ENCODE measurements around the gene IL24. TPM values are rescaled to one million over a fixed set of nuclear protein-coding genes. Genes with fewer than 3 reads are reported as not detected.

The IL24 gene
- total RNA-seq, 1 experiment from 2014 or later, result not detected

- no peak for DNase-seq
- H4K20me1 ChIP-seq (ENCODE audit: insufficient read depth), result no peaks in the 10 kb centered on the region
- POLR2A ChIA-PET (ENCODE audit: unreplicated experiment), result no interaction called here
- H3K27ac ChIP-seq, result no peak overlapping the region
- H3K9me2 ChIP-seq (ENCODE audit: insufficient read depth), result no peaks in the 10 kb centered on the region
- CTCF ChIA-PET, result no interaction called here
- no peak overlapping the region for H2AFZ ChIP-seq
- no peaks in the 10 kb centered on the region for H3K36me3 ChIP-seq (ENCODE audit: low read depth)
- H3K27me3 ChIP-seq (ENCODE audit: insufficient read depth, low read depth), result no peaks in the 10 kb centered on the region
- peaks cover 15% of the 10 kb centered on the region; the same call in 1 of the 2 replicates for H3F3A ChIP-seq (ENCODE audit: insufficient read depth, low read depth)
- H3K4me2 ChIP-seq, result no peak overlapping the region
- no peak overlapping the region for H3K4me3 ChIP-seq
- intact Hi-C loops (cut with micrococcal nuclease; ENCODE audit: unreplicated experiment), result no loop called here
- peaks cover 29% of the 10 kb centered on the region for H3K4me1 ChIP-seq (replicated peaks; ENCODE audit: insufficient read depth)
- BruUV-seq (replicated peaks), result no TSS peak
- no peaks in the 10 kb centered on the region for H3K79me2 ChIP-seq (ENCODE audit: low read depth)
- no peaks in the 10 kb centered on the region for H3K9me3 ChIP-seq (ENCODE audit: insufficient read depth, low read depth)
- TF ChIP-seq, protein P1, sequence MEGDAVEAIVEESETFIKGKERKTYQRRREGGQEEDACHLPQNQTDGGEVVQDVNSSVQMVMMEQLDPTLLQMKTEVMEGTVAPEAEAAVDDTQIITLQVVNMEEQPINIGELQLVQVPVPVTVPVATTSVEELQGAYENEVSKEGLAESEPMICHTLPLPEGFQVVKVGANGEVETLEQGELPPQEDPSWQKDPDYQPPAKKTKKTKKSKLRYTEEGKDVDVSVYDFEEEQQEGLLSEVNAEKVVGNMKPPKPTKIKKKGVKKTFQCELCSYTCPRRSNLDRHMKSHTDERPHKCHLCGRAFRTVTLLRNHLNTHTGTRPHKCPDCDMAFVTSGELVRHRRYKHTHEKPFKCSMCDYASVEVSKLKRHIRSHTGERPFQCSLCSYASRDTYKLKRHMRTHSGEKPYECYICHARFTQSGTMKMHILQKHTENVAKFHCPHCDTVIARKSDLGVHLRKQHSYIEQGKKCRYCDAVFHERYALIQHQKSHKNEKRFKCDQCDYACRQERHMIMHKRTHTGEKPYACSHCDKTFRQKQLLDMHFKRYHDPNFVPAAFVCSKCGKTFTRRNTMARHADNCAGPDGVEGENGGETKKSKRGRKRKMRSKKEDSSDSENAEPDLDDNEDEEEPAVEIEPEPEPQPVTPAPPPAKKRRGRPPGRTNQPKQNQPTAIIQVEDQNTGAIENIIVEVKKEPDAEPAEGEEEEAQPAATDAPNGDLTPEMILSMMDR (conservative IDR thresholded peaks at IDR 0.05), result no peak
- no peak for TF ChIP-seq EZH2 (IDR thresholded peaks at IDR 0.05; ENCODE audit: low read depth)
These were observed 3.9 kb upstream of the IL24 start for GRCh38 chr1:206893380-206893779.

- peak overlapping the region; percentile 56 for H3K4me2 ChIP-seq
- no peak for TF ChIP-seq EZH2 (IDR thresholded peaks at IDR 0.05; ENCODE audit: low read depth)
- TF ChIP-seq, protein P1 (conservative IDR thresholded peaks at IDR 0.05), result no peak
- peak; percentile 65 to 71 for DNase-seq
- no peaks in the 10 kb centered on the region for H3K79me2 ChIP-seq (ENCODE audit: low read depth)
- H3K9me3 ChIP-seq (ENCODE audit: insufficient read depth, low read depth), result no peaks in the 10 kb centered on the region
- no peaks in the 10 kb centered on the region for H4K20me1 ChIP-seq (ENCODE audit: insufficient read depth)
- peak overlapping the region; percentile 24; the same call in 1 of the 2 replicates for H3K27ac ChIP-seq
- intact Hi-C loops (cut with micrococcal nuclease; ENCODE audit: unreplicated experiment), result loop anchor here (1.0 kb wide), 1 partner anchor 10 kb away; no protein-coding TSS in a partner anchor
- peak overlapping the region; percentile 65; the same call in 1 of the 2 replicates for H2AFZ ChIP-seq
- no peak overlapping the region for H3K4me3 ChIP-seq
- no TSS peak for BruUV-seq (replicated peaks)
- H3K9me2 ChIP-seq (ENCODE audit: insufficient read depth), result no peaks in the 10 kb centered on the region
- H3K27me3 ChIP-seq (ENCODE audit: insufficient read depth, low read depth), result no peaks in the 10 kb centered on the region
- ChIA-PET POLR2A (ENCODE audit: unreplicated experiment) (interaction anchor here (0.5 to 0.7 kb wide), 6 partner anchors 32 to 426 kb away, joined by 3 to 8 read pairs (median 4); partner anchors contain the start of gene CD55), CTCF (interaction anchor here (0.5 to 0.7 kb wide), 2 partner anchors 14 kb away, joined by 3 to 11 read pairs; no protein-coding TSS in a partner anchor)
- H3K4me1 ChIP-seq (replicated peaks; ENCODE audit: insufficient read depth), result peaks cover 37% of the 10 kb centered on the region
- peaks cover 15% of the 10 kb centered on the region; the same call in 1 of the 2 replicates for H3F3A ChIP-seq (ENCODE audit: insufficient read depth, low read depth)
- H3K36me3 ChIP-seq (ENCODE audit: low read depth), result no peaks in the 10 kb centered on the region
These were observed 1.9 kb upstream of the IL24 start for GRCh38 chr1:206895325-206895724.

- H3K27ac ChIP-seq, result peak overlapping the region; percentile 24; the same call in 1 of the 2 replicates
These were observed 1.4 kb upstream of the IL24 start for GRCh38 chr1:206895837-206896242.

More at GRCh38 chr1:206895837-206896242, 1.4 kb upstream of the IL24 start:
- Histone ChIP-seq H3K79me2 (ENCODE audit: low read depth) (no peaks in the 10 kb centered on the region), H3K27me3 (ENCODE audit: insufficient read depth, low read depth) (no peaks in the 10 kb centered on the region), H3K36me3 (ENCODE audit: low read depth) (no peaks in the 10 kb centered on the region), H3F3A (ENCODE audit: insufficient read depth, low read depth) (peaks cover 15% of the 10 kb centered on the region; the same call in 1 of the 2 replicates), H2AFZ (peak overlapping the region; percentile 65; the same call in 1 of the 2 replicates), H3K9me2 (ENCODE audit: insufficient read depth) (no peaks in the 10 kb centered on the region), H3K4me3 (no peak overlapping the region), H3K4me2 (peak overlapping the region; percentile 56), H4K20me1 (ENCODE audit: insufficient read depth) (no peaks in the 10 kb centered on the region), H3K9me3 (ENCODE audit: insufficient read depth, low read depth) (no peaks in the 10 kb centered on the region), H3K4me1 (replicated peaks; ENCODE audit: insufficient read depth) (peaks cover 37% of the 10 kb centered on the region)
- TF ChIP-seq EZH2 (IDR thresholded peaks at IDR 0.05; ENCODE audit: low read depth), result no peak
- TF ChIP-seq, protein P1 (conservative IDR thresholded peaks at IDR 0.05), result no peak
- peak in 1 of 2 experiments; percentile 27 for DNase-seq
- no TSS peak for BruUV-seq (replicated peaks)
- intact Hi-C loops (cut with micrococcal nuclease; ENCODE audit: unreplicated experiment), result loop anchor here (1.0 kb wide), 1 partner anchor 9 kb away; no protein-coding TSS in a partner anchor
- ChIA-PET POLR2A (ENCODE audit: unreplicated experiment) (interaction anchor here (0.6 to 0.7 kb wide), 4 partner anchors 32 to 373 kb away, joined by 3 to 8 read pairs (median 3); no protein-coding TSS in a partner anchor), CTCF (interaction anchor here (0.5 kb wide), 1 partner anchor 13 kb away, joined by 10 read pairs; no protein-coding TSS in a partner anchor)

Data from PC-9 (cell line).